ENCODE results near the gene DPF3.

DPF3 gene

DNA sequence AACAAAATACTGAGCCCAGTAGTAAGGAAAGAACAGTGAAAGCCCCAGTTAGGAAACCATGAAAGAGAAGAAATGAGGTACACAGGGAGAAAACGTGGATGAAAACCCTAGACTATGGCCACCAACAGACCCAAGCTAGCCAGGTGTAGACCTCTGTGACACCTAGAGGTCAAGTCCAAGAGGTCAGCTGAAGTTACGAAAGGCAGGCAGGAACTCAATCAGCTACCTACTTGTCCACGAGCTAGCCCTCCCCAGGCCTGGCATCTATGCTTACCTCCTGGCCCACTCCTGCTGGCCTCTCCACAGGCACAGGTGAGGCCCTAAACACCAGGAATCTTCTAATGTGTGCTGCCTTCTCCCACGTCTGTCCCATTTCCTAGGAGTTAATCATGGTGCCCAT lies 48.7 kb downstream of the DPF3 start:
- TF ChIP-seq, protein P1, sequence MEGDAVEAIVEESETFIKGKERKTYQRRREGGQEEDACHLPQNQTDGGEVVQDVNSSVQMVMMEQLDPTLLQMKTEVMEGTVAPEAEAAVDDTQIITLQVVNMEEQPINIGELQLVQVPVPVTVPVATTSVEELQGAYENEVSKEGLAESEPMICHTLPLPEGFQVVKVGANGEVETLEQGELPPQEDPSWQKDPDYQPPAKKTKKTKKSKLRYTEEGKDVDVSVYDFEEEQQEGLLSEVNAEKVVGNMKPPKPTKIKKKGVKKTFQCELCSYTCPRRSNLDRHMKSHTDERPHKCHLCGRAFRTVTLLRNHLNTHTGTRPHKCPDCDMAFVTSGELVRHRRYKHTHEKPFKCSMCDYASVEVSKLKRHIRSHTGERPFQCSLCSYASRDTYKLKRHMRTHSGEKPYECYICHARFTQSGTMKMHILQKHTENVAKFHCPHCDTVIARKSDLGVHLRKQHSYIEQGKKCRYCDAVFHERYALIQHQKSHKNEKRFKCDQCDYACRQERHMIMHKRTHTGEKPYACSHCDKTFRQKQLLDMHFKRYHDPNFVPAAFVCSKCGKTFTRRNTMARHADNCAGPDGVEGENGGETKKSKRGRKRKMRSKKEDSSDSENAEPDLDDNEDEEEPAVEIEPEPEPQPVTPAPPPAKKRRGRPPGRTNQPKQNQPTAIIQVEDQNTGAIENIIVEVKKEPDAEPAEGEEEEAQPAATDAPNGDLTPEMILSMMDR (IDR thresholded peaks at IDR 0.05), result no peak

DNA sequence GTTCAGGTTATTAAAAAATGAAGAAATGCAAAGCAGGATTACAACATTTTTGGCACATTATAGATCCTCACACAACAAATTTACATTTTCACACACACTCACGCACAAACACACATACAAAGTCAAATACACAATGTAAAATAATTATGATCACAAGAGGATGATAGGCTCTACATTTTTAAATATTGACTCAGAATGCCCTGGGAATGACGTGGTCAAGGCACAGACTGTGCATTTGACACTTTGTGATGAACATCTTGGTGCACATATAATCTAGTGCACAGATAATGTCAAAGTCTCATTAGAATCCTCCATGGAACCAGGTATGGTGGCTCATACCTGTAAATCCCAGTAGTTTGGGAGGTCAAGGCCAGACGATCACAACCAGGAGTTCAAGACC lies 49.4 kb downstream of the DPF3 start:
- TF ChIP-seq, protein P1 (IDR thresholded peaks at IDR 0.05), result no peak

DNA sequence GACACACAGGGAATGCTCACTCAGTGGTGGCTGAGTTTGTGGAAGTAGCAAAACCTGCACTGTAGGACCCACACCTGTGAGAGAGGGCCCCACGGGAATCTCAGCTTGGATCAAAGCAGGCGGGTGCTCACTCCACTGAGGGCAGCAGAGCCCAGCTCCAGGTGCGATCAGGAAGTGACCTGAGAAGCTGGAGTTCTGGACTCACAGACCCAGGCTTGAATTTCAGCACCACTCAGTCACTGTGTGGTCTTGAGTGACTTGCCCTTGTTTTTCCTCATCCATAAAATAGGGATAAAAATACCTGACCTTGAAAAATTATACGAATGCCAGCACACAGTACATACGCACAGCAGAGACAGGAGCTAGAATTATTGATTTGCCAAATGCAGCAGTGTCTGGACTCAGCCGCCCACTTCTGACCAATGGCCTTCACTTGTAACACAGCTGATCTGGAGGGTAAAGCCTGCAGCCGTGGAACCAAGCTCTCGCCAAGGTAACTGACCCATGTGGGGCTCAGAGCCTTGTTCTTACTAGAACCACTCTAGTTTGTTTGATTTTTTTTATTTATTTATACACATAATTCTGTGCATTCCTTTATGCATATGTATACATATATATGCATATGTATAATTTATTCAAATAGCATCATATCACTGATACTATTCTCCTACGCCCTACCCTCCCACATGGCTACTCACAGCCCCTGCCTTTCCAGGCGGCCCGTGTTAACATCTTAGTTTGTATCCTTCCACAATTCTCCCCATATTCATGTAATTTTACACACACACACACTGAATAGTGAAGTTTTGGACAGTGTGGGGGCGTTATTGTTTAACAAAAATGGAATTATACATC lies 53.9 kb downstream of the DPF3 start:
- TF ChIP-seq, protein P1 (IDR thresholded peaks at IDR 0.05), result no peak

GRCh38 chr14:72839351-72839750 lies 54.5 kb downstream of the DPF3 start:
- TF ChIP-seq, protein P1 (IDR thresholded peaks at IDR 0.05), result no peak

GRCh38 chr14:72836085-72836484 lies 57.8 kb downstream of the DPF3 start:
- TF ChIP-seq, protein P1 (IDR thresholded peaks at IDR 0.05), result no peak

GRCh38 chr14:72833174-72833573 lies 60.7 kb downstream of the DPF3 start:
- TF ChIP-seq, protein P1 (IDR thresholded peaks at IDR 0.05), result no peak

DNA sequence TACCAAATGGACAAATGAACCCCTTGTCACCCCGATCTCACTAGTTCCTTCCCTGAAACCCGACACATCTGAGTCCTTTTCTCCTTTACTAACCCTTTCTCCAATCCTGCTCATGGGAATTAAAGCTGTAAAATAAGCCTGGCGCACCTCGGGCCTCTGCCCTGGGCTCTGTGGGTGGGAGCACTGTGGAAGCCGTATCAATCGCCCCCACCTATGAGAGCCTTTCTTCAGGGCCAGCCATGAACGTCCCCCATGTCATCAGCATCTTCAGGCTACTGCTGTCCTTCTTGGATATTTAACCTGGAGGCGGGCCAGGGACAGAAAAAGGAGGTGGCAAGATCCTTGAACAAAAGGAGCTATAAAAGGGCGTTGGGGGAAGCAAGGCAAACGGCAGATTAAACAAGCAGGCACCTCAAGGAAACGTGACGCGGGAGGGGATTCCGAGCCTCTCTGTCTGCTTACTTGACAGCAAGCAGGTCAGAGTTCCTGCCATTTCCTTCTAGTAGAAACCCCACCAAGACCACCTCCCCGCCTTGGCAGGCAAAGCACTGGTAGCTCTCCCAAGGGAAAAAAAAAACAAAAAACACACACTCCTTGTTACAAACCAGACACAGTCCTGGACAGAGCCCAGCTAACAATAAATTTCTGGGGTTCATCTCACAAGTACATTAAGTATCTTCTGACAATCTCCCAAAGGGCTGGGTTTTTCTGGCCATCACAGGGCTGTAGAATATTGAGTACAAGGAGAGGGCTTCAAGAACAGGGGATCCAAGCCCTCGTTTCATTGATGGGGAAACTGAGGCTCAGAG lies 62.9 kb downstream of the DPF3 start:
- TF ChIP-seq, protein P1 (IDR thresholded peaks at IDR 0.05), result no peak

All from LNCAP (cell line).